SW480 (cell line): ENCODE results near the gene FAM219B.

Experiments used
- DNase-seq: peaks from one replicate; pipeline ENCODE4 v3.0.0-alpha.2; 2016; ENCODE audit warnings: low spot score

FAM219B gene

GRCh38 chr15:74873036-74873755 is 33.5 kb downstream of the FAM219B start, which contains the start of gene SCAMP2:
Gene SCAMP2 (minus strand): TSS chr15:74873365. CDS start chr15:74873255, 110 bp downstream.
- DNase-seq, result peak; percentile 94

- no peak for DNase-seq
These were observed 34.0 kb downstream of the FAM219B start for GRCh38 chr15:74872702-74873035.

- no peak for DNase-seq
These were observed 36.0 kb downstream of the FAM219B start for GRCh38 chr15:74870436-74871215.

DNA sequence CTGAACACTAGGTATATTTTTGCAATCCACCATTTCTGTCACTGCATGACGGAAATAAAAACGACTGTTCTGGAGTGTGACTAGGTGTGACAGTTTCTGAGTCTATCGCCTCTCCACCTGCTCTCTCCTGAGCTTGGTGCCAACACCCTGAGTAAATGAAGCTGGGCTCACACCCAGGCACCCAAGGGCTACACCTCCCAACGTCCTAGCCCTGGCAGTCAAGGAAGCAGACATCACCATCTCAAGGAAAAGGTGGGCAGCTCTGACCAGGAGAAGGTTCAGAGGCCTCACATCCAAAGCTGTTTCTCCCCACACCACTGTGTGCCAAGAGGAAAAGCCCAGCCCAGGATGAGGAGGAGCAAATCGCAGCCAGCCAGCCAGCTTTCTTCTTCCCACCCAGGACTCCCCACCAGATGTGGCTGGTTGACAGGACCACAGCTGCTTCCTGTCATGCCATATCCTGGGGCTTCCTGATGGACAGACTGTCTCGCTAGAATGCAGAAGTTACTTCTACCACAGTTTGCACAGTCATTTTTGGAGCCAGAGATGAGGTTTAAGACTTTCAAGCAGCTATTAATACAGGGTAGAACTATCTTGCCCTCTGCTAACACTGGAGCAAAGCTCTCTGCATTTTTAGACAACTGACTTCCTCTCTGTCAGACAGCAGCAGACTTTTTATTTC is 36.8 kb downstream of the FAM219B start:
- no peak for DNase-seq

DNA sequence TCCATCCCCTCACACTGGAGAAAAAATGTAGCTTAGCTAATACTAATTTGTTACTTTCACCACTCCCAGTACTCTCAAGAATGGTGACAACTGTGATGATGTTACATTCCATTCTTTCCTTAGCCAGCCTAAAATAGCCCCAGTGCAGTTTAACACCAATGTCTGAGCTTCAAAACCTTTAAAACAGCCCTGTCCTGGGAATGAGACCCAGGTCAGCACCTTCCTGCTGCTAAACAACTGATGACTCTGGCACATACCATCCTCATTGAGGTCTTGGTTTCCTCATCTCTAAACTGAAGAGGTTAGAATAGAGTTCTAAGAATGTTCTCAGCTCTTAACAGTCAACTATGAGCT is 37.3 kb downstream of the FAM219B start:
- no peak for DNase-seq

DNA sequence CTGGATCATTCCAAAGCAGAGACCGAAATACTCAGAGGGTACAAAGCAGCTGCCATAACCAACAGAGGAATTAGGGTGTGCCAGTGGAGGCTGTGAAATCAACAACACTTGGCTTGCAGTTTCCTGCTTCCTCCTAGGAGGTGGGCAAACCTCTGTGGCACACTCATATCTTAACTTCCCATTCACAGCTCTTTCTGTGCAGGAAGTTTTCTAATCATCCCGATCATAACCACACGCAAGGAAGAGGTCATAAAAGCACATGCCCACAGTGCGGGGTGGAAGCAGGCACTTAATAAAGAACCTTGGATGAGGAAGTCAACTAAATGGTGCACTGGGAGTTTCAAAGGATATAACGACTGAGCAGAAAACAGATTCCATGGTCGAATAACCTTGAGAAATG is 38.6 kb downstream of the FAM219B start:
- no peak for DNase-seq

DNA sequence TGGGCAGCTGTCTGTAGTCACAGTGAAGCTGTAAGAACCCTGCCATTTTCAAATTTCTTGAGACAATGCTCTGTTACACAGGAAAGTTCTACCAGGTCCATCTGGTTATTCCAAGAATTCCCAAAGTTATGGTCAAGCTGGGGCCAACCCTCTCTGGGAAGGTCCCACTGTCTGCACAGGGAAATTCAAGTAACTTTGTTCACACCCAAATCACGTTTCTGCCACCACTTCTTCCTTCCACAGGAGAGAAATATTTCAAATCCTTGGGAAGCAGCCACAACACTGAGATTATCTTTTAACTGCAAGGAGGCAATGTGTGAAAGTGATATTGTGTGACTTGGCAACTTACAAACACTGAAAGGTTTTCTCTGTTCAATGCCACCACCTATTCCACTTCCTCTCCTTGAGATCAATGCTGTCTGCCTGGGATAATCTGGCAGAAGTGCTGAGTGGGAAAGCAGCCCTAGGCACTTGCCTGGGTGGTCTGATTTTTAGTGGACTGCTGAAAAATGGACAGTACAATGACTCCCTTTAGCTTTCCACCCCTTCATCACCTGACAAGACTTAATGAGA is 39.1 kb downstream of the FAM219B start:
- DNase-seq, result no peak

DNA sequence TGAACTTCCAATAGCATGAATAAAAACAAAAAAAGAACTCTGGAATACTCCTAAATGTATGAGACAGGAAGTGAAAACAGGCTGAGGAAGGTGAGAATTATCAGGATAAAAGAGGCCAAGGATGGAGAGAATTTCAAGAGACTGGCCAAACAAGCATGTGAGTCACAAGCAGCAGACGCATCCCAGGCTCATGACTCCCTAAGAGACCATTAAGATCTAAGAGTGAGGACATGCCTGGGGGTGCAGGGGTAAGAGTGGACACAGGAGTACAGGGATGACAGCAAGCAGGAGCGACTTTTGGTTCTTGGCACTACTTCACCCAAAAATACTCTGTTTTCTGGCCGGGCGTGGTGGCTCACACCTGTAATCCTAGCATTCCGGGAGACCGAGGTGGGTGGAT is 40.6 kb downstream of the FAM219B start:
- DNase-seq, result no peak

DNA sequence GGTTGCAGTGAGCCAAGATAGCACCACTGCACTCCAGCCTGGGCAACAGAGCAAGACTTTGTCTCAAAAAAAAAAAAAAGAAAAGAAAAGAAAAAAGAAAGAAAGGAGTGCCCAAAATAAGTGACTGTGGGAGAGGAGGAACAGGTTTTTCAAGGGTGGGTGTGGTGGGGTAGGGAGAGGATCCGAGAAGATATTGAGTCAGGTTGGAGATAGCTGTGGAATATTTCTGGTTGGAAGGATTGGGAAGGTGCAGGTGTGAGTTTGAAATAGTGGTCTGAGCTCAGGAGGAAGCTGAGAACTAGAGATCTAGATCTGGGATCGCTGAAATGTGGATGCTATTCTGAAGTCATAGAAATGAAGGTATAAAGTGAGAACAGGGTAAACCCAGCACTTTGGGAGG is 41.3 kb downstream of the FAM219B start:
- no peak for DNase-seq

GRCh38 chr15:74864296-74864695 is 42.4 kb downstream of the FAM219B start:
- no peak for DNase-seq

DNA sequence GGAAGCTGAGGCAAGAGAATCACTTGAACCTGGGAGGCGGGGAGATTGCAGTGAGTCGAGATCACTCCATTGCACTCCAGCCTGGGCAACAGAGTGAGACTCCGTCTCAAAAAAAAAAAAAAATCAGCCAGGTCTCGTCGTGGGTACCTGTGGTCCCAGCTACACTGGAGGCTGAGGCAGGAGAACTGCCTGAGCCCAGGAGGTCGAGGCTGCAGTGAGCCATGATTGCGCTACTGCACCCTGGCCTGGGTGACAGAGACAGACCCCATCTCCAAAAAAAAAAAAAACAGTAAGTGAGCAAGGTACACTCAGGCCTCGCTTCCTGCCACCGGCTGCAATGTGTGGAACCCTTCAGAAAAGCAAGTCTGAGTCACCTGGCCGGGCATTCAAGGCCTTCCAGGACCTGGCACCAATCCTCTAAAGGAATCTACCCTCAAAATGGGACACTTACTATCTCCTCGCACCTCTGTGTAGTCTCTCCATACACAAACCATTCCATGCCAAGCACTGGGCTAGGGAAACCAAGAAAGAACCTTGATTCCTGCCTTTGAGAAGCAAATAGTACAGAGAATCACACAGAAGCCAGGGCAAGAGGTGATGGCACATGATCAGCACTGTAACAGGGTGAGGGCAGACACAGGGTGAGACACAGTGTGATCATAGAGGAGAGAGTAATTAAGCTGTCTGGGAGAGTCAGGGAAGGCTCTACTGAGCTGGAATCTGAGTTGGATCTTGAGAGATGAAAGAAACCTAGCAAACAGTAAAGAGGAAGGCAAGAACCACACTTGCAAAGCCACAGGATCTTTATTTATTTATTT is 43.2 kb downstream of the FAM219B start:
- DNase-seq, result no peak

DNA sequence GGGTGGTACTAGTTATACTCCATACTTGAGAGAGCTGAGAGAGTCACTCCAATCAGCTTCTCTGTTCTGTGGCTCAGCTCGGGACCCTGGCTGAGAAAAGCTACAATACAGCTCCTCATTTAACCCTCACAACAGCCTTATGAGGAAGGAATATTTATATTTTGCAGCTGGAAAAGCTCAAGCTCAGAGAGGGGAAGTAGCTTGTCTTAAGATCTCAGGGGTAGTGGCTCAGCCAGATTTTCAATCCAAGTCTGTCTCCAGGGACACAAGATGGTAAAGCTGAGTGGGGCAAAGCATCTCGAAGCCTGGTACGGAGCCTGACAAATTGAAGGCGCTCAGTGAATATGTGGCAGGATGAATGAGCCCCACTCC is 48.3 kb downstream of the FAM219B start:
- DNase-seq, result no peak

GRCh38 chr15:74857671-74858368 is 48.8 kb downstream of the FAM219B start:
- DNase-seq, result no peak

DNA sequence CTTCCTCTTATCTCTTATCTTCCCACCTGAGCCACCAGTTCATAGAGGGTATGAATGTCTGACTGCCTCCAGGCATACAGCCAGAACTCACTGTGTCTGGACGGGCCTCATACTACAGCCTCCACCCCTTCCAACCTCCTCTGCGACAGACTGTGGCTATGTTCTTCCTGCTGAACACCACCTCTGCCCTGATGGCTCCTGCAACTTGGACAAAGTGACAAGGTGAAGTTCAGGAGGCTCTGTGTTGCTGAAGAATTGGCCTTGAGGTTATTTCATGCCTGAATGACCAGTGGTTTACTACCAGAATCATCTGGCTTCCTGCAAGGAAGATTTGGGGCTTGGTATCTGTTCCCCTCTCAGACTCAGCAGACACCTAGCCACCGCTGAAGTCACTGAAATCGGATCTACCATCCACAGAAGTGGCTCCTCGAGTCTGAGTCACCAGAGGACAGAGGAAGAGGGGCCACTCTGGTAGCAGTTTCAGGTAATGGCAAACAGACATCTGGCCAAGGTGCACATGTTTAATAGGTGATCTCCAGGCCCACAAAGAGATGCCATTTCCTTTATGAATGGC is 49.5 kb downstream of the FAM219B start:
- no peak for DNase-seq

DNA sequence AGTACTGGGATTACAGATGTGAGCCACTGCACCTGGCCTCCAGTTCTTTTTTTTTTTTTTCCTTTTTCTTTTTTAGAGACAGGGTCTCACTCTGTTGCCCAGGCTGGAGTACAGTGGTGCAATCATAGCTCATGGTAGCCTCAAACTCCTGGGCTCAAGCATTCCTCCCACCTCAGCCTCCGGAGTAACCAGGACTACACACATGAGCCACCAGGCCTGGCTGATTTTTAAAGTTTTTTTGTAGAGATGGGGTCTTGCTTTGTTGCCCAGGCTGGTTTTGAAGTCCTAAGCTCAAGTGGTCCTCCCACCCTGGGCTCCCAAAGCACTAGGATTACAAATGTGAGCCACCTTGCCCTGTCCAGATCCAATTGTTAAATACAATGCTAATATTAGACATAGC is 50.1 kb downstream of the FAM219B start:
- DNase-seq, result no peak

DNA sequence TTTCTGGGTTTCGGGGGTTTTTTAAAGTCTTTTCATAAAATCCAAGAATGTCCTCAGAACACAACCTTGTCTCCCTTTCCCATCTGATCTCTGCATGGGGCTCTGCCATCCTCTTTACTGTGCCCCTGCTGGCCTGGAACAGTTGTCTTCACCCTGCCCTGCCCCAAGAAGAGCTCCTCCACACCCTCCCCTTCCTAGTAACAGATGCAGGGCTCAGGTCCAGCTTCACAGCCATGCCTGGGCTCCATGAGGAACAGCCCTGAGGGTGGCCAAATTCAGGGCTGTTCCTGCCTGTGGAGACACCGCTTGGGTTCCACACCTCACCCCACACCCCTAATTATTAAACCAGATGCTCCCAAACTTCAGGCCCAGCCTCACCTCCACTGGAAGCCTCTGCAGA is 50.8 kb downstream of the FAM219B start:
- no peak for DNase-seq

DNA sequence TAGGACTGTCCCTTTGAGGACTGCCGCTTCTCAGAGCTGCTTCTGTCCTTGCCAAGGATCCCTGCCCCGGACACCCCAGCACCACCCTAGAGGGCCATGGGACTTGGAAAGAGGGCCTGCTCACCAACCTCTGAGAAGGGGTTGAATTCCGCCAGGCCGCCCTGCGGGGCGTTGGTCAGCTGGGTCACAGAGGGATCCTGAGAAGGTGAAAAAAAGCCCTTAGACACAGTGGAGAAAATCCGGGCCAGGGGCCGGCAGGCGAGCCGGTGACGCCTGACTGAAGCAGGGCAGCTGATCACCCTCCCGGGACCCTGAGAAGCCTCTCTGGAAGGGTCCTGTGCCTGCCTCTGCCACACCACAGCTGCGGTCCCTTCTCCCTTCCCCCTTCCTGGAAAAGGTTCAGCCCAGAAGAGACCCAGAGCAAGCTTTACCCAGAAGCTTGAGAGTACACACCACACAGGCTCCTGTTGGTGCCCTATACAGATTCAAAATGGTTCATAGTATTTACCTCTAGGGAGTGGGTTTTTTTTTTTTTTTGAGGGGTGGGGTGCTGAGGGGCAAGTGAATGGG is 52.1 kb downstream of the FAM219B start:
- no peak for DNase-seq

DNA sequence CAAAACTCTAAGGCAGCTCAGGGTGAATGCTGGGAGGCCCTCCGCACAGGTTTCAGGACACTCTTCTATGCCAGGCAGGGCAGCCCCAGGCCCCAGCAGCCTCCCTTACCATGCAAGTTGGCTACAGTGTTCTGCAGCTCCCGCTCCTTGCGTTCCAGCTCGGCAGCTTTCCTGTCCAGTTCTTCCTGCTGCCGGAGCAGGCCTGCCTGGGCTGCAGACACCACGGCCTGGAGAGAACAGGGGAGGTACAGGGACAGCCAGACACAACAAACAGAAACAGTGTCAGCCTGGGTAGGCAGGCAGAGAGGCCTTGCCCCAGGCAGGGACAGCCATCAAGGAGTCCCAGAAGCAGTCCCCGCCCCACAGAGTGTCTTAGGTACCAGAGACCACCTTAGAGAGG is 54.7 kb downstream of the FAM219B start:
- DNase-seq, result no peak

DNA sequence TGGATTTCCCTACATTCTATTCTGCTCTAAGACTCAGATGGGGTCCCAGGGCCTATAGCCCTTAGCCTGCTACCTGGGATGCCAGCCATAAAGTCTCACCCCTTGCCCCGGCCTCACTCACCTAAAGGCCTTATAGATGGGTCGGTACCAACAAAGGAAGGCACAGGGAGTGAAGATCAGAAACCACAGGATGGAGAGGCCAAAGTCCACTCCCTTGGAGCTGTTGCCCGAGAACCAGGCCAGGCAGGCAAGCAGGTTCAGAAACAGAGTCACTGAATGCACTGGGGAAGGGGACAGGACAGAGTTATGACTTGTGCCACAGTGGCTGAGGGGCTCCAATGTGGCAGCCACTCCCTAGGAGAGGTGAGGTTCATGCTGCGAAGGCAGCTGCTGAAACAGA is 56.3 kb downstream of the FAM219B start:
- DNase-seq, result no peak
